H1 (cell line): Measurements from ENCODE around the gene URGCP. TPM values are rescaled to one million over a fixed set of nuclear protein-coding genes. Genes with fewer than 3 reads are reported as not detected.

ENCODE experiments used
- CTCF ChIA-PET: fragments of 300-600 bp; sonication (Branson Sonifier 250); formaldehyde crosslinking; loops from one replicate; lab custom pipeline; 2021; ENCODE audit not compliant: partially characterized antibody; lab: Charles Lee
- POLR2A ChIA-PET: fragments of 300-600 bp; sonication (Branson Sonifier 250); formaldehyde crosslinking; loops from one replicate; lab custom pipeline; 2021; ENCODE audit warnings: inconsistent platforms; ENCODE audit not compliant: partially characterized antibody; lab: Charles Lee
- DNase-seq, 2 experiments: peaks; one replicate each; pipeline versions ENCODE4 v3.0.0 to v3.0.0-alpha.2; 2010 to 2022; ENCODE audit warnings: low spot score in 2 of 2, low read depth in 1 of 2, mixed read lengths in 1 of 2
- FAIRE-seq: peaks from 2 replicates; lab custom pipeline; 2011; peaks lifted over from hg19 to GRCh38; lab: Jason Lieb, UNC
- H2AFZ ChIP-seq: 2 replicates; pipeline ENCODE4 v1.8.1; 2012; ENCODE audit warnings: low read length, inconsistent platforms
- H2AK5ac ChIP-seq: 2 replicates; pipeline ENCODE4 v1.6.1; 2013; ENCODE audit warnings: low read depth, low read length
- H2BK120ac ChIP-seq: replicated peaks from 2 replicates; pipeline ENCODE3; 2013; ENCODE audit warnings: low read depth, low read length, inconsistent platforms
- H2BK12ac ChIP-seq: 2 replicates; pipeline ENCODE4 v1.6.1; 2013; ENCODE audit warnings: low read depth, low read length
- H2BK15ac ChIP-seq: 2 replicates; pipeline ENCODE4 v1.6.1; 2013; ENCODE audit warnings: low read length
- H2BK20ac ChIP-seq: 2 replicates; pipeline ENCODE4 v1.6.1; 2013; ENCODE audit warnings: low read length
- H2BK5ac ChIP-seq: 2 replicates; pipeline ENCODE4 v1.6.1; 2013; ENCODE audit warnings: low read depth, low read length
- H3K14ac ChIP-seq: 2 replicates; pipeline ENCODE4 v1.6.1; 2013; ENCODE audit warnings: inconsistent platforms; ENCODE audit not compliant: insufficient read length
- H3K18ac ChIP-seq: 2 replicates; pipeline ENCODE4 v1.6.1; 2013; ENCODE audit warnings: low read length; ENCODE audit errors: extremely low read depth
- H3K23ac ChIP-seq: 2 replicates; pipeline ENCODE4 v1.6.1; 2013; ENCODE audit warnings: inconsistent platforms; ENCODE audit not compliant: insufficient read length
- H3K23me2 ChIP-seq: 2 replicates; pipeline ENCODE4 v1.6.1; 2013; ENCODE audit warnings: low read depth, low read length
- H3K27ac ChIP-seq: 2 replicates; pipeline ENCODE4 v1.6.1; 2011; ENCODE audit warnings: low read depth, low read length, inconsistent platforms
- H3K27me3 ChIP-seq, 4 experiments: replicated peaks in 1 of 4; 1 replicate in 1 of 4; 2 replicates in 3 of 4; pipeline versions ENCODE4 v1.6.1 to v1.8.1; 2011 to 2013; ENCODE audit warnings: low read length in 3 of 4, mild to moderate bottlenecking in 3 of 4, inconsistent platforms in 2 of 4, mixed read lengths in 2 of 4, moderate library complexity in 1 of 4; ENCODE audit not compliant: control insufficient read depth in 3 of 4, insufficient read depth in 3 of 4; ENCODE audit errors: extremely low read depth in 1 of 4
- H3K36me3 ChIP-seq, 4 experiments: 2 replicates each; pipeline versions ENCODE4 v1.6.1 to v1.8.1; 2011 to 2013; ENCODE audit warnings: mild to moderate bottlenecking in 4 of 4, low read length in 3 of 4, moderate library complexity in 2 of 4, control low read depth in 1 of 4, inconsistent platforms in 1 of 4; ENCODE audit not compliant: insufficient read depth in 4 of 4, control insufficient read depth in 2 of 4
- H3K4ac ChIP-seq: replicated peaks from 2 replicates; pipeline ENCODE3; 2013; ENCODE audit warnings: low read length, low read depth, mixed read lengths, inconsistent platforms; ENCODE audit not compliant: insufficient read length
- H3K4me1 ChIP-seq, 4 experiments: replicated peaks in 1 of 4; 1 replicate in 1 of 4; 2 replicates in 3 of 4; pipeline versions ENCODE4 v1.6.1 to v1.8.1; 2011 to 2013; ENCODE audit warnings: low read length in 3 of 4, inconsistent platforms in 2 of 4, mixed read lengths in 1 of 4; ENCODE audit not compliant: insufficient read depth in 4 of 4, control insufficient read depth in 3 of 4
- H3K4me2 ChIP-seq, 2 experiments: 2 replicates each; pipeline versions ENCODE4 v1.6.1 to v1.8.1; 2011 to 2013; ENCODE audit warnings: low read depth in 2 of 2, low read length in 2 of 2, control low read depth in 1 of 2, inconsistent platforms in 1 of 2, mild to moderate bottlenecking in 1 of 2; ENCODE audit not compliant: insufficient read depth in 1 of 2
- H3K4me3 ChIP-seq, 4 experiments: fragments of 200-600, 300-600 bp in 1 of 4; sonication (generic), shearing (Covaris generic), sonication (Bioruptor Twin) in 1 of 4; 2 replicates each; pipeline versions ENCODE4 v1.5.1 to v1.8.1; 2011 to 2016; ENCODE audit warnings: low read length in 4 of 4, low read depth in 3 of 4, control low read depth in 2 of 4, inconsistent platforms in 2 of 4, mild to moderate bottlenecking in 2 of 4, mixed read lengths in 1 of 4, moderate library complexity in 1 of 4; ENCODE audit not compliant: insufficient read depth in 2 of 4; ENCODE audit errors: extremely low read depth in 1 of 4
- H3K56ac ChIP-seq: replicated peaks from 2 replicates; pipeline ENCODE3; 2013; ENCODE audit warnings: low read depth, mild to moderate bottlenecking, mixed read lengths, low read length, inconsistent platforms; ENCODE audit not compliant: insufficient read length
- H3K79me1 ChIP-seq: 2 replicates; pipeline ENCODE4 v1.6.1; 2013; ENCODE audit warnings: low read depth, low read length, control low read depth
- H3K79me2 ChIP-seq, 2 experiments: 2 replicates each; pipeline versions ENCODE4 v1.6.1 to v1.8.1; 2012 to 2013; ENCODE audit warnings: low read length in 2 of 2, mild to moderate bottlenecking in 2 of 2, inconsistent platforms in 1 of 2; ENCODE audit not compliant: insufficient read depth in 2 of 2, control insufficient read depth in 1 of 2
- H3K9ac ChIP-seq, 4 experiments: replicated peaks in 1 of 4; 1 replicate in 1 of 4; 2 replicates in 3 of 4; pipeline versions ENCODE4 v1.6.1 to v1.8.1; 2011 to 2013; ENCODE audit warnings: low read depth in 3 of 4, low read length in 3 of 4, control low read depth in 2 of 4, mild to moderate bottlenecking in 2 of 4, moderate library complexity in 2 of 4, inconsistent platforms in 1 of 4; ENCODE audit errors: extremely low read depth in 1 of 4
- H3K9me3 ChIP-seq, 2 experiments: 2 replicates each; pipeline versions ENCODE4 v1.6.1 to v1.8.1; 2012 to 2013; ENCODE audit warnings: mild to moderate bottlenecking in 2 of 2, moderate library complexity in 2 of 2, control low read depth in 1 of 2, inconsistent platforms in 1 of 2, low read depth in 1 of 2, low read length in 1 of 2, mixed read lengths in 1 of 2; ENCODE audit not compliant: insufficient read depth in 2 of 2
- H4K20me1 ChIP-seq, 2 experiments: replicated peaks in 1 of 2; 2 replicates each; pipeline versions ENCODE3 to v1.8.1; 2011 to 2013; ENCODE audit warnings: inconsistent platforms in 2 of 2, low read length in 2 of 2, mild to moderate bottlenecking in 1 of 2; ENCODE audit not compliant: insufficient read depth in 2 of 2, control insufficient read depth in 1 of 2
- H4K5ac ChIP-seq: 2 replicates; pipeline ENCODE4 v1.6.1; 2013; ENCODE audit warnings: low read length, low read depth, mixed read lengths, inconsistent platforms; ENCODE audit not compliant: insufficient read length
- H4K8ac ChIP-seq: 2 replicates; pipeline ENCODE4 v1.8.0; 2013; ENCODE audit warnings: mild to moderate bottlenecking, moderate library complexity, low read length, inconsistent platforms; ENCODE audit not compliant: insufficient read depth; ENCODE audit errors: extremely low read depth
- H4K91ac ChIP-seq: replicated peaks from 2 replicates; pipeline ENCODE3; 2013; ENCODE audit warnings: low read length, mixed read lengths, inconsistent platforms; ENCODE audit not compliant: insufficient read length
- ATF2 ChIP-seq: IDR thresholded peaks from 2 replicates; pipeline ENCODE4 v1.6.1; 2012; ENCODE audit warnings: low read length, inconsistent platforms
- EP300 ChIP-seq, 2 experiments: IDR thresholded peaks; 1 replicate in 1 of 2; 2 replicates in 1 of 2; pipeline ENCODE4 v1.6.1; 2011 to 2012; ENCODE audit warnings: low read depth in 2 of 2, low read length in 2 of 2, mild to moderate bottlenecking in 2 of 2, borderline replicate concordance in 1 of 2, inconsistent platforms in 1 of 2, moderate library complexity in 1 of 2
- POLR2A ChIP-seq, 2 experiments: IDR thresholded peaks; 1 replicate in 1 of 2; 2 replicates in 1 of 2; pipeline ENCODE4 v1.6.1; 2011; ENCODE audit warnings: low read depth in 2 of 2, low read length in 2 of 2, mild to moderate bottlenecking in 2 of 2; ENCODE audit errors: control extremely low read depth in 1 of 2
- RFX5 ChIP-seq: IDR thresholded peaks from 2 replicates; pipeline ENCODE4 v1.6.1; 2011; ENCODE audit warnings: low read depth, low read length, improper control_type of control experiment, borderline replicate concordance
- ZNF274 ChIP-seq: IDR thresholded peaks from 2 replicates; pipeline ENCODE4 v1.7.0; 2012; ENCODE audit warnings: low read length, borderline replicate concordance; ENCODE audit errors: extremely low read depth
- WGBS, 2 experiments: shearing (Covaris generic) in 1 of 2; methylation state at CpG; one replicate each; pipeline versions ENCODE4 v1.1.6 to v1.1.7; 2013 to 2015; ENCODE audit warnings: low lambda C conversion rate in 2 of 2, mixed read lengths in 2 of 2, inconsistent platforms in 1 of 2, low coverage in 1 of 2, missing lambda C conversion rate in 1 of 2; ENCODE audit not compliant: insufficient replicate concordance in 2 of 2, insufficient coverage in 1 of 2, insufficient read length in 1 of 2; ENCODE audit errors: extremely low coverage in 1 of 2, missing lambda C conversion rate in 1 of 2; 5-methylcytosine and 5-hydroxymethylcytosine counted together
- polyA plus RNA-seq, 7 experiments: library from polyadenylated mRNA; depleted of rRNA in 3 of 7; stranded (reverse) in 5 of 7; unstranded in 2 of 7; fragments of >200 nt in 5 of 7; fragments of 200-250 nt in 2 of 7; gene quantifications; 1 replicate in 5 of 7; 2 replicates in 1 of 7; 4 replicates in 1 of 7; pipeline versions ENCODE4 v1.2.1 to v1.2.3, GENCODE V29; 2011 to 2013; ENCODE audit warnings: missing spikeins in 2 of 7, mixed read lengths in 2 of 7
- total RNA-seq: library from RNA; stranded (reverse); fragmentation: NEBNext Ultra II Directional; extraction: Animal tissue kit (Norgen Biotek cat#: 25700); gene quantifications from 2 replicates; pipeline ENCODE4 v1.2.1, GENCODE V29; 2021

The URGCP gene
- total and polyA plus RNA-seq, 2 of the 8 experiments (the other 6 are each of a cell fraction or from before 2014, with no cell fraction given) = 9.0 to 18.7 TPM

GRCh38 chr7:43879477-43879876 is 26.9 kb downstream of the URGCP start:
- Histone ChIP-seq H3K14ac (no peak overlapping the region), H3K79me2 (no peaks in the 10 kb centered on the region), H3K27ac (no peak overlapping the region), H3K9me3 (no peaks in the 10 kb centered on the region), H2BK20ac (no peak overlapping the region), H3K23ac (no peak overlapping the region), H2BK120ac (no peak overlapping the region), H4K8ac (no peak overlapping the region), H3K56ac (no peak overlapping the region), H2BK15ac (no peak overlapping the region), H3K4me2 (no peak overlapping the region), H2BK5ac (no peak overlapping the region), H3K4me1 (peaks cover 1 to 4% (median 2%) of the 10 kb centered on the region in 4 experiments; a peak in 3 of 7 replicates), H3K4ac (no peak overlapping the region), H2AK5ac (no peak overlapping the region), H3K36me3 (peaks cover 5 to 23% (median 12%) of the 10 kb centered on the region in 4 experiments; a peak in 6 of 8 replicates), H3K79me1 (no peaks in the 10 kb centered on the region), H2AFZ (no peak overlapping the region), H2BK12ac (no peak overlapping the region), H4K5ac (no peak overlapping the region), H3K9ac (no peak overlapping the region), H3K27me3 (no peaks in the 10 kb centered on the region), H3K23me2 (no peaks in the 10 kb centered on the region), H4K20me1 (no peaks in the 10 kb centered on the region), H3K18ac (no peak overlapping the region), H3K4me3 (no peak overlapping the region), H4K91ac (no peak overlapping the region)
- FAIRE-seq (no peak), DNase-seq (no peak)
- ChIA-PET CTCF (interaction anchor here (1.3 to 1.6 kb wide), 3 partner anchors 63 to 75 kb away, joined by 3 to 6 read pairs (median 4); no protein-coding TSS in a partner anchor), POLR2A (interaction anchor here (1.2 to 1.7 kb wide), 4 partner anchors 8 to 26 kb away, joined by 3 to 7 read pairs (median 3); partner anchors contain the start of gene MRPS24)
- 96% methylated on average over 2 of the region's 2 CpGs; no CpG with 5 or more reads in 1 of the 2 experiments for WGBS, 2 experiments
- no peak for TF ChIP-seq ATF2
- TF ChIP-seq EP300 (IDR thresholded peaks at IDR 0.05; ENCODE audit: borderline replicate concordance in 1 of 2, low read depth in 2 of 2, low read length in 2 of 2) = no peak
- no peak for TF ChIP-seq ZNF274
- TF ChIP-seq POLR2A (IDR thresholded peaks at IDR 0.05; ENCODE audit: control extremely low read depth in 1 of 2, low read depth in 2 of 2, low read length in 2 of 2) = no peak
- no peak for TF ChIP-seq RFX5
